HG03196 (cell line): ENCODE data around the gene RESP18.
"Not testable (repeated sequence)": the region's sequence is repeated elsewhere in the genome, so short reads cannot be mapped to it uniquely, and the experiment has no call there.

ENCODE experiments used
- ATAC-seq: cut with Tn5 transposase; IDR thresholded peaks from one replicate; pipeline ENCODE4 v1.9.1; 2021; ENCODE audit not compliant: unreplicated experiment

Gene RESP18

GRCh38 chr2:219292616-219293015 lies 39.9 kb downstream of the RESP18 start:
- no peak for ATAC-seq

GRCh38 chr2:219291910-219292490 lies 40.5 kb downstream of the RESP18 start:
- no peak for ATAC-seq

GRCh38 chr2:219291394-219291793 lies 41.1 kb downstream of the RESP18 start:
- ATAC-seq: no peak

GRCh38 chr2:219290381-219291171 lies 42.0 kb downstream of the RESP18 start:
- ATAC-seq: no peak

GRCh38 chr2:219289537-219290361 lies 42.8 kb downstream of the RESP18 start:
- ATAC-seq: no peak

- no peak for ATAC-seq
Measured at GRCh38 chr2:219289195-219289536, 43.4 kb downstream of the RESP18 start.

GRCh38 chr2:219287580-219288265 lies 44.8 kb downstream of the RESP18 start:
- ATAC-seq: no peak

- ATAC-seq: not testable (repeated sequence)
Measured at GRCh38 chr2:219287116-219287440, 45.5 kb downstream of the RESP18 start.

- no peak for ATAC-seq
Measured at GRCh38 chr2:219286436-219287115, 46.0 kb downstream of the RESP18 start.

GRCh38 chr2:219285894-219286425 lies 46.6 kb downstream of the RESP18 start:
- no peak for ATAC-seq

- ATAC-seq: no peak
Measured at GRCh38 chr2:219285373-219285735, 47.2 kb downstream of the RESP18 start.

- ATAC-seq: no peak
Measured at GRCh38 chr2:219284501-219285372, 47.8 kb downstream of the RESP18 start.

GRCh38 chr2:219282943-219283581 lies 49.5 kb downstream of the RESP18 start:
- ATAC-seq: no peak

GRCh38 chr2:219282375-219282774 lies 50.2 kb downstream of the RESP18 start:
- ATAC-seq: no peak

GRCh38 chr2:219281588-219281987 lies 51.0 kb downstream of the RESP18 start:
- ATAC-seq: no peak

- ATAC-seq: no peak
Measured at GRCh38 chr2:219280651-219281050, 51.9 kb downstream of the RESP18 start.

- ATAC-seq: no peak
Measured at GRCh38 chr2:219279916-219280516, 52.5 kb downstream of the RESP18 start.

- peak; percentile 86 for ATAC-seq
Measured at GRCh38 chr2:219279151-219279915, 53.2 kb downstream of the RESP18 start, which contains the start of gene DNAJB2. TSS of gene DNAJB2 (plus strand) at chr2:219279366. CDS start at chr2:219279834, 468 bp downstream.
